Superior temporal gyrus (tissue), 1 donor: ENCODE measurements around the gene ADGRD2.
A peak's percentile ranks its signal among the peaks of the same experiment; 100 is the strongest.

Experiments
- DNase-seq: peaks from one replicate; pipeline ENCODE4 v3.0.0-alpha.2; 2016; ENCODE audit errors: extremely low spot score

ADGRD2 gene

GRCh38 chr9:124510650-124511425, 60.6 kb downstream of the ADGRD2 start:
- no peak for DNase-seq

- DNase-seq = no peak
These were observed 61.2 kb downstream of the ADGRD2 start for GRCh38 chr9:124511426-124511840.

DNA sequence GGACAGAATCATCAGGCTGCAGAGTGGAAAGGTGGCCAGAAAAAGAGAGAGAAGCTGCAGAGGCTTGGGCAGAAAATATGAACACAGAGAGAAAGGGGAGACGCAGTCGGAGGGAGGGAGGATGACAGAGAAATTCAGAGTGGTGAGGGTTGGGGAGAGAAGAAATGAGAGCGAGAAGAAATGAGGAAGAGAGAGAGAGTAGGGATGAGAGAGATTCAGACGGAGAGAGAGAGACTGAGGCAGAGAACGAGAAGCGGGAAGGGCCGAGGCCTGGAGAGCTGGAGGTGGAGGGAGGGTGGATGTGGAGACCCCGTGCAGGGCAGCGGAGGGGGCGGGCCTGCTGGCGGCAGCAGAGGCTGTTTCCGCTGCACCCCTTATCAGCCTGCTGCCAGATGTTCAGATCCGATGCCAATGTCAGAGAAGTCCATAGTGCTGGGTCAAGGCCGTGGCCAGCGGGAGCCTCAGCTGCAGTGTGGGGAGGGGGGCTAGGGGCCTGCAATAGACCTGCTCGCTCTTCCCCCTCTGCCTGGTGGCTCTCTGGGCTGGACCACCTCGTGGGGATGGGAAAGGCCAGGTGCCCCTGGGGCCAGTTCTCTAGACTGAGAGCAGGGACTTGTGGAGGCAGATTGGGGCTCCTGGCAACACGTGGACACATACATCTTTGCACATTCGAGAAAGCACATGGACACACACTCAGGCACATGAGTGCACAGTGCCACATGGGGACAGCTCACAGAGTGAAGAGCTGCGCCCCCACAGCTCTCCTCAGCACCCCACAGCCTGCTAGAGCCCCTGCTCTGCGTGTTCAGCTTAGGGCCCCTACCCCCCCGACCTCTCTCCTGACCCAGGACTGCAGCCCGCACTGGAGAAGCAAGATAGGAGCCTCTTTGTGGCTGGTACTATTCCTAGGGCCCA, 61.9 kb downstream of the ADGRD2 start:
- no peak for DNase-seq

DNA sequence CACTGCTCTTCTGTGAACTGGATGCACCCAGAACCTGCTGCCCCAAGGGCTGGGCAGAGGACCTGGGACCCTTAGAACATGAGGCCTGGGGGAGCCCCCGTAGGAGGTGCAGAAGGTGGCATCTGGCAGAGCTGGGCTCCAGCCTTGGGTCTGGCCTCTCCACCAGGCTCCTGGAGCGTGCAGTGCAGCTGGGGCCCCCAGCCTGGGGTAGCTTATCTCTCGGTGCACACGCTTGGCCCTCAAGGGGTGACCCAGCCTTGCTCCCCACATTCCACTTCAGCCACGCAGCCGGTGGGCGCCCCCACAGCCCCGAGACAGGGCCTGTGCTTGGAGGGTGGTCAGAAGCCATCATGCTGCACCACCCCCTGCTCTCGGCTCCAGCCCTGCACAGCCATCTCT, 62.6 kb downstream of the ADGRD2 start:
- no peak for DNase-seq

DNA sequence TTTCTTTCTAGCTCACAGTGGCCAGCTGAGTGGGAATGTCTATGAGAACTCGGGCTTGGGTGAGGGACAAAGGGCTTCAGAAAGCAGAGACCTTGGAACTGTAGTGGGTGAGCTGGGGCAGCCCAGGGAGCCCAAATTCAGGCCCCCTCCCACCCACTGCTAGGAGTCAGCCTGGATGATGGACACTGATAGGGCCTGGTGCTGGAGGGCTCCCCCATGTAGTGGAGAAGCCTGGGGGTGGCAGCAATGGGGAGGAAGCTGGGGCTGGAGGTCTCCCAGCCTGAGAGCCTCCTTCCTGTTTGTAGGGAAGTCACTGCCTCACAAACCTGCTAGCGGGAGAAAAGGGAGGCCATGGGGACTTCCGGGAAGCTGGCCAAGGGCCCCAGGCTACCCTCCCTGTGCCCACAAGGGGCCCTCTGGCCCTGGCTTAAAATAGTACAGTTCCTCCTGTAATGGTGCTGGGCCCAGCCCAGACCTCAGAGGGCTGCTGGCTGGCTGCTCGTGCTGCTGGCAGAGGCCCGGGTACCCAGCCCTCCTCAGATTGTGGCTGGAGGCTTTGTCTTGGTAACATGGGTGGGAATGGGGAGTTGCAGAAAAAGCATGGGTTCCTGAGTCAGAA, 63.2 kb downstream of the ADGRD2 start:
- DNase-seq = no peak

DNA sequence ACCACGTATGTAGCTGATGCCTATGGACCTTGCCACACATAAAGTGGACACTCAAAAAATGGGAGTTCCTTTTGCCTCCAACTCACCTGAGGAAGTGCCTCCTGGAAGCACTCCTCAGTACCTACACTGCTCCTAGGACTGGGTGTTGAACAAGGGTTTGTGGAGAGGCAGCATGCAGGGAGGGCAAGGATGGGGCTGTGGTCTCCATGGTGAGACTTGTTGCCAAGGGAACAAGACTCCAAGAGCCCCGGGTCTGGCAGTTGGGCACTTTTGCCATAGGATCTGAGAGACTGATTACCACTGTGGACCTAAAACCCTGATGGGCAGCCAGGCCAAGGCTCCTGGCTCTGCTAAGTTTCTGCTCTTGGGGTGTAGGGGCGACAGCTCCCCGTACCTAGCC, 63.9 kb downstream of the ADGRD2 start:
- DNase-seq = no peak

DNA sequence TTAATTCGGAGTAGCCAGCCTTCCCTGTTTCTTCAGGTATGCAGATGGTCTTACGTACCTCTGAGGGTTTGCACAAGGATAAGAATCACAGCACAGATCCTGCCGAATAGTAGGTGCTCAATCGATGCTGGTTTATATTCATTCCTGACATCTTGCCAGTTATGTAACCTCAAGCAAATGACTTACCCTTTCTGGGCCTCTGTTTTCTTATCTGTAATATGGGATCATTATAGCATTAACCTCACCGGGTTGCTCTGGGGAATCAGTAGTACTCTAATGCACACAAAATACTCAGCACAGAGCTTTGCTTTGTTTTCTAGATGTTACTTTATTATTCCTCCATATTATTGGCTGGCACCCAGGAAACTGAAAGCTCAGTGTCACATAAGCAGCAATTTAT, 64.6 kb downstream of the ADGRD2 start:
- DNase-seq = no peak

DNA sequence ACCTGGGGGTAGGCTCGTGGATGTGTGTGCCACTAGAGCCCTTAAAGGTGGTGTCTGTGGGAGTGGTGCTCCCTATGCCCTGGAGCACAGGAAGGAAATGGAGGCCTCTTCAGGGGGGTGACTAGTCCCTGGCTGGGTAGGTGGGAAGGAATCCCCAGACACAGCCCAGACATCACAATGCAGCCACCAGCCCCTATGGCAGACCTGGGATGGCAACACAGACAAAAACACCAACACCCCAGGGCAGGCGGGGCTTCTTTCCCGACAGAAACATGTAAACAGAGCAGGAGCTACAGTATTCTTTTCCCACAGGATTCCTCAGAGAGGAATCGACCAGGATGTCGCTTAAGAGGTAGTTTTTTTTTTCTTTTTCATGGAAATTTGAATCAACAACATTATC, 67.3 kb downstream of the ADGRD2 start:
- no peak for DNase-seq

GRCh38 chr9:124518116-124518515, 67.9 kb downstream of the ADGRD2 start:
- no peak for DNase-seq

DNA sequence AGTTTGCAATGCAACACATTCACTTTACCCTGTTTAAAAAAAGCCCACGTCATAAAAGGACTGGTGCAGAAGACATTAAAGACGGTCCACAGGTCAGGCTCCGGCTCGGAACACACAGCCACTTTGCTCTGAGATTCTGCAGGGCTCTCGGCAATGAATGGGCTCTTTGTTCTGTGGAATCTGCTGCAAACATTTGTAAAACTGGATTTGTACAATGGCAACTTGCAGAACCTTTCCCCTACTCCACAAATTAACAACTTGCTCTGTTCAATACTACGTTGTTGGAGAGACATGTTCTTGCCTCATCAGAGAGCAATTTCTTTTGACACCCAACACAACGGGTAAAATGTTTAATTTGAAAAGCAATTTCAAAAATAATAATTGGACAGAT, 70.0 kb downstream of the ADGRD2 start:
- peak; percentile 78 for DNase-seq

GRCh38 chr9:124521142-124521541, 70.9 kb downstream of the ADGRD2 start:
- no peak for DNase-seq

DNA sequence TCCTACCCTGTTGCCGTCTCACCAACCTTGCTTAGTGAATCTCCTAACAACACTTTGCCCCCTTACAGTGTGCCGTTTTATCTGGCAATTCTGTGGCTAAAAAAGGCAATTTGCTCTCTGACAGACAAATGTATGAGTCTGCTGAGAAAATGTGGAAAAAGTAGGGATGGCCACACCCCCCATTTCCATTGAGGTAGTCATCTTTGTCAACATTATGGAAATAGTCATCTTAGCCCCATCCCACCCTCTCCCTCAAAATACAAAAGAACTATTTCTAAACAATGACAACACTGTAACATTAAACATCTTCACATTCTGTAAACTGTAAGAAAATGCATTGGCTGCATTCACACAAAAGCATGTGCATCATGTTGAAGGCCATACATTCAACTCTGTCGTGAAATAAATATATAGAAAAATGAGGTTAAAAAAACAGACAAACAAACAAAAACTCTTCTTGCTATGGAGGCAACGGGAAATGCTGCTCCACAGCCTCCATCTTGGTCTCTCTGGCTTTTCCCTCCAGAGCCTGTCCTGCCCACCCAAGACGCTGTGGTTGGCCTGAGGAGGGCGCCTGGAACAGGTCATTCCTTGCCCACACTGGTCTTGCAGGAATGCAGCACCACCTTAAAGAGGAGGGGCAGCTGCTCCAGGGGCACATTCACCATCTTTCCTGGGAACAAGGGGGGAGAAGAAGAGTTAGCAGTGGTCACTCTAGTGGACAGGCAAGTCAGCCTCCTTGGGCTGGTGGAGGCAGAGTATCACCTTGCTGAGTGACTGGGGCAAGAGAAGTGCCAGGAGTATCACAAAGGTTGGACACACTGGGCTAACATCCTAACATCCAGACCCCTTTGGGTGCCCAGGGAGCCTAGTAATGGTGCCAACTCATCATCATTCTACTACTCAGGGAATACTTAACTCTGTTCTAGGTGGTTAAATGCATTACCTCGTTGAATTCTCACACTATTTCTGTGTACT, 72.2 kb downstream of the ADGRD2 start:
- DNase-seq = no peak

- DNase-seq = no peak
These were observed 75.9 kb downstream of the ADGRD2 start for GRCh38 chr9:124526174-124526573.

- no peak for DNase-seq
These were observed 77.5 kb downstream of the ADGRD2 start for GRCh38 chr9:124527781-124528180.
